PC-3 (cell line): Measurements from ENCODE around the gene DNAJA3. TPM values are rescaled to one million over a fixed set of nuclear protein-coding genes. Genes with fewer than 3 reads are reported as not detected.

Experiments used
- ATAC-seq: fragments of 200-7000 bp; cut with Tn5 transposase; 2 replicates; pipeline ENCODE4 v1.9.1; 2020; ENCODE audit warnings: mild to moderate bottlenecking, moderate library complexity
- BruUV-seq: library from RNA; stranded (reverse); fragments of 400-500 nt; replicated peaks from 2 replicates; lab custom pipeline; 2021; lab: Mats Ljungman, UMichigan
- CTCF ChIA-PET: fragments of 300-600 bp; sonication (Branson Sonifier 250); formaldehyde crosslinking; loops from one replicate; lab custom pipeline; 2022; ENCODE audit warnings: antibody characterized with exemption; lab: Charles Lee
- POLR2A ChIA-PET: fragments of 300-600 bp; sonication (Branson Sonifier 250); formaldehyde crosslinking; loops from one replicate; lab custom pipeline; 2022; ENCODE audit warnings: antibody characterized with exemption; ENCODE audit not compliant: unreplicated experiment; lab: Charles Lee
- DNase-seq: peaks from one replicate; pipeline ENCODE4 v3.0.0-alpha.2; 2015
- H2AFZ ChIP-seq: fragments of 300-600 bp; sonication (generic); 2 replicates; pipeline ENCODE4 v1.6.0; 2016; ENCODE audit warnings: antibody characterized with exemption, low read length
- H3F3A ChIP-seq: fragments of 300-600 bp; sonication (generic); one replicate; pipeline ENCODE4 v1.6.0; 2017; ENCODE audit warnings: antibody characterized with exemption, low read length, control low read depth, mild to moderate bottlenecking; ENCODE audit not compliant: unreplicated experiment
- H3K27ac ChIP-seq: fragments of 300-600 bp; sonication (generic); 2 replicates; pipeline ENCODE4 v1.5.1; 2016; ENCODE audit warnings: mild to moderate bottlenecking, low read length
- H3K27me3 ChIP-seq: fragments of 300-600 bp; sonication (generic); 2 replicates; pipeline ENCODE4 v1.6.1; 2016; ENCODE audit warnings: low read length, mixed read lengths
- H3K36me3 ChIP-seq: fragments of 300-600 bp; sonication (generic); 2 replicates; pipeline ENCODE4 v1.6.1; 2016; ENCODE audit warnings: low read depth, mixed run types, low read length, mixed read lengths
- H3K4me1 ChIP-seq: fragments of 300-600 bp; sonication (generic); 2 replicates; pipeline ENCODE4 v1.5.1; 2016; ENCODE audit warnings: low read length; ENCODE audit not compliant: insufficient read depth
- H3K4me2 ChIP-seq: fragments of 300-600 bp; sonication (generic); 2 replicates; pipeline ENCODE4 v1.6.0; 2016; ENCODE audit warnings: low read length
- H3K4me3 ChIP-seq: fragments of 300-600 bp; sonication (generic); 2 replicates; pipeline ENCODE4 v1.5.1; 2016; ENCODE audit warnings: mild to moderate bottlenecking, low read length, mixed read lengths
- H3K79me2 ChIP-seq: fragments of 300-600 bp; sonication (generic); 2 replicates; pipeline ENCODE4 v1.6.1; 2017; ENCODE audit warnings: low read length, mixed read lengths
- H3K9ac ChIP-seq: fragments of 300-600 bp; sonication (generic); 2 replicates; pipeline ENCODE4 v1.6.0; 2016; ENCODE audit warnings: mild to moderate bottlenecking, low read length
- H3K9me2 ChIP-seq: fragments of 300-600 bp; sonication (generic); replicated peaks from 2 replicates; pipeline ENCODE4 v1.6.1; 2016; ENCODE audit warnings: mixed run types, low read length, mixed read lengths
- H3K9me3 ChIP-seq: fragments of 300-600 bp; sonication (generic); 2 replicates; pipeline ENCODE4 v1.6.1; 2016; ENCODE audit warnings: low read length, mixed read lengths
- H4K20me1 ChIP-seq: fragments of 300-600 bp; sonication (generic); 2 replicates; pipeline ENCODE4 v1.6.1; 2016; ENCODE audit warnings: low read length, mixed read lengths
- CTCF ChIP-seq: fragments of 300-600 bp; sonication (generic); conservative IDR thresholded peaks from 2 replicates; pipeline ENCODE4 v1.5.1; 2017; ENCODE audit warnings: antibody characterized with exemption, low read depth, mild to moderate bottlenecking, low read length
- EZH2 ChIP-seq: fragments of 300-600 bp; sonication (generic); IDR thresholded peaks from one replicate; pipeline ENCODE4 v1.6.1; 2017; ENCODE audit warnings: antibody characterized with exemption, mild to moderate bottlenecking, low read length; ENCODE audit not compliant: unreplicated experiment
- EZH2phosphoT487 ChIP-seq: fragments of 300-600 bp; sonication (generic); IDR thresholded peaks from 2 replicates; pipeline ENCODE4 v1.6.1; 2018; ENCODE audit warnings: mild to moderate bottlenecking, antibody characterized with exemption, low read length, borderline replicate concordance
- intact Hi-C: fragments of 100-400 bp; cut with micrococcal nuclease; formaldehyde crosslinking; loops from 2 replicates; pipeline ENCODE4 v1.9.0; 2023
- total RNA-seq: library from RNA; depleted of rRNA; stranded (reverse); fragments of >200 nt; gene quantifications from 2 replicates; pipeline ENCODE4 v1.2.3, GENCODE V29; 2014

The DNAJA3 gene
- total RNA-seq, 1 experiment from 2014 or later = 123 TPM

- DNase-seq = no peak
- BruUV-seq = no TSS peak
- Histone ChIP-seq H3K27me3 (no peaks in the 10 kb centered on the region), H3F3A (no peaks in the 10 kb centered on the region), H3K9me2 (no peaks in the 10 kb centered on the region), H3K4me3 (no peak overlapping the region), H3K27ac (no peak overlapping the region), H3K4me2 (no peak overlapping the region), H3K79me2 (no peaks in the 10 kb centered on the region), H3K36me3 (no peaks in the 10 kb centered on the region), H2AFZ (no peak overlapping the region), H3K9me3 (no peaks in the 10 kb centered on the region), H4K20me1 (peaks cover 4% of the 10 kb centered on the region; the same call in 1 of the 2 replicates), H3K9ac (no peak overlapping the region), H3K4me1 (peaks cover 5% of the 10 kb centered on the region)
- TF ChIP-seq EZH2 (no peak), EZH2phosphoT487 (no peak), CTCF (no peak)
- intact Hi-C loops = no loop called here
- ATAC-seq = no peak
- ChIA-PET CTCF (no interaction called here), POLR2A (no interaction called here)
These were observed 20.5 kb upstream of the DNAJA3 start for GRCh38 chr16:4404967-4405696.

- H3K4me2 ChIP-seq = no peak overlapping the region
- H3K9ac ChIP-seq = no peak overlapping the region
- BruUV-seq = no TSS peak
These were observed 17.9 kb upstream of the DNAJA3 start for GRCh38 chr16:4407543-4408322.

More at GRCh38 chr16:4407543-4408322, 17.9 kb upstream of the DNAJA3 start:
- H3K27me3 ChIP-seq = no peaks in the 10 kb centered on the region
- no peaks in the 10 kb centered on the region for H3K79me2 ChIP-seq
- no peaks in the 10 kb centered on the region for H3K36me3 ChIP-seq
- no peaks in the 10 kb centered on the region for H3K9me2 ChIP-seq
- peaks cover 19% of the 10 kb centered on the region for H3K4me1 ChIP-seq
- peaks cover 14% of the 10 kb centered on the region; the same call in 1 of the 2 replicates for H4K20me1 ChIP-seq
- intact Hi-C loops = no loop called here
- no peak overlapping the region for H2AFZ ChIP-seq
- CTCF ChIA-PET = no interaction called here
- POLR2A ChIA-PET = no interaction called here
- H3K4me3 ChIP-seq = no peak overlapping the region
- no peaks in the 10 kb centered on the region for H3F3A ChIP-seq
- no peaks in the 10 kb centered on the region for H3K9me3 ChIP-seq
- peak; percentile 17 for ATAC-seq
- peak; percentile 44 for DNase-seq
- H3K27ac ChIP-seq = no peak overlapping the region
- no peak for TF ChIP-seq EZH2phosphoT487
- no peak for TF ChIP-seq CTCF
- TF ChIP-seq EZH2 = no peak
